Breast epithelium (tissue), 3 donors: ENCODE measurements around the gene H2AZ1.

ENCODE experiments used
- CTCF ChIP-seq, 3 donors: fragments of 450-650 bp; IDR thresholded peaks; one replicate each; pipeline ENCODE4 v1.5.1; 2016 to 2017; ENCODE audit warnings: antibody characterized with exemption in 3 of 3, mild to moderate bottlenecking in 3 of 3, moderate library complexity in 3 of 3
- POLR2A ChIP-seq: fragments of 450-650 bp; IDR thresholded peaks from one replicate; pipeline ENCODE4 v1.6.1; 2016; ENCODE audit warnings: antibody characterized with exemption, mild to moderate bottlenecking, moderate library complexity
- POLR2AphosphoS5 ChIP-seq, 3 donors: sonication (generic); formaldehyde crosslinking; IDR thresholded peaks; one replicate each; pipeline ENCODE4 v1.6.1; 2017; ENCODE audit warnings: antibody characterized with exemption in 3 of 3

- no peak for TF ChIP-seq CTCF (IDR thresholded peaks at IDR 0.05)
- no peak for TF ChIP-seq POLR2A
- no peak for TF ChIP-seq POLR2AphosphoS5 (IDR thresholded peaks at IDR 0.05)
Observed at GRCh38 chr4:99917575-99917974, 32.5 kb downstream of the H2AZ1 start.
